Activated CD4-positive, CD25-positive, alpha-beta regulatory T cell (primary cell): ENCODE measurements around the gene SCYL3.
"Not testable (repeated sequence)": the region's sequence is repeated elsewhere in the genome, so short reads cannot be mapped to it uniquely, and the experiment has no call there.

Experiments
- DNase-seq, 4 experiments: peaks; one replicate each; lab custom pipeline; 2025; lab: John Stamatoyannopoulos, UW

The SCYL3 gene

DNA sequence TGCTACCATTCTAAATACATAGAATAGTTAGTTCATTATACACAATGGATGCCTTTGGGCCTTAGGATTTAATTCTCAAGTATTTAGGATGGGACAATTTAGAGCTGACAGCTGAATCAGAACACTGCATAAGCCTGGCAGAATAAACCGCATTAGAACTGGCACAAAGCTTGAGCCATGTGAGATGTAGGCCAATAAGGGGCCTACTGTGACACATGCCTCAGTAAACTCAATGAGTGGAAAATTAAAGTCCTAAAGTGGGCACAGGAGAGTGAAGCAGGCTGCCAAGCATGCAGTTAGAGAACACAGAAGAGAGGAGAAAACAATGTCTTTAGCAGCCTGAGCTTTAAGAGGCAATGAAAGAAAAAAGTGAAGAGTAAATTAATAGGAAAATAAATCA lies 24.3 kb downstream of the SCYL3 start:
- DNase-seq, result no peak

GRCh38 chr1:169868978-169869377 lies 24.7 kb downstream of the SCYL3 start:
- DNase-seq, result no peak

GRCh38 chr1:169867012-169867675 lies 26.6 kb downstream of the SCYL3 start:
- DNase-seq, result no peak

- DNase-seq, result no peak
These were observed 27.1 kb downstream of the SCYL3 start for GRCh38 chr1:169866577-169866976.

- DNase-seq, result not testable (repeated sequence)
These were observed 29.2 kb downstream of the SCYL3 start for GRCh38 chr1:169864531-169864930.

- DNase-seq, result no peak
These were observed 32.9 kb downstream of the SCYL3 start for GRCh38 chr1:169860750-169861149.

- no peak for DNase-seq
These were observed 33.5 kb downstream of the SCYL3 start for GRCh38 chr1:169860187-169860586.

GRCh38 chr1:169859001-169859400 lies 34.7 kb downstream of the SCYL3 start:
- no peak for DNase-seq

- no peak for DNase-seq
These were observed 35.2 kb downstream of the SCYL3 start for GRCh38 chr1:169858467-169858866.

DNA sequence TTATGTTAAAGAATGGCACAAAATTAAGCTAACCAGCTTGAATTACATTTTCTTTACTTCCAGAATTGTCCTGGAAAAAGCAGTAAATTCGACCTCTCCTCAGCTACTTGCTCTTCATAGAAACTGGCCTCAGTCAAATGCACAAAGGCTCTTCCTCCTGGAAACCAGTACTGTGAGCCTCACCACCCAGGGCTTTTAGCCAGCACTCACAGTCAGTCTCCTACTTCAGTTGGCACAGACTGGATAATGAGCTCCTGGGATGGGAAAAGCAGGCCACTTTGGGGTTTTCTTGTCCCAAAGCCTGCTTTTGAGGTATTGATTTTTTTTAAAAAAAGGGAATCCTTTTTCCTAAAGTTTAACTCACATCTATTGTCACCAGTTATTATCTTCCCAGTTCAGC lies 40.4 kb downstream of the SCYL3 start:
- no peak for DNase-seq

DNA sequence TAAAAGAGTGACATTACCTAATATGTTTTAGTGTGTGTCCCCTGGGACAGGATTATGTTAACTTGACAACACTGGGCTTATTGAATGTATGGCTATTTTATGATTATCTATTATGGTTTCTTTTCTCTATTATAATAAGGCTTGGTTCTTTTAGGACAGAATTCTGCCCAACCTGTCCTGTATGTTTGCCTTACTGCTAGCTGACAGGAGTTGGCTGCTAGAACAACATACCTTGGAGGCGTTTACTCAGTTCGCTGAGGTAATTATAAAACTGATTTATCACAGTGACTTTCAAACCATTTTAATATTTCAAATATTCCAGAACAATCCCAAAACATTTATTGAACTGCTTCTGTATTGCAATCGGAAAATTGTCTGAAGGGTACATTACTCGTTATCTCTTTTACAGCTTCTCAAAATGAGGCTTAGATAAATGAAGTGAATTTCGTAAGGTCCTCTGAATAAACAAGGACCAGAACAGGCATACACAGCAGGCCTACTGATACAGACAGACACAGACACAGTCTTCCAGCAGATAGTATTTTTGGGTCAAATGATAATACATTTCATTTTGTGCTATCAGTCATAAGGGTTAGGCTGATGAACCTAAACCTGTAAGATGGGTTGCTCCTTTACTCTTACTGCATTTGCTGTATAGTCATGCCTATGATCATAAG lies 44.2 kb downstream of the SCYL3 start:
- no peak for DNase-seq

DNA sequence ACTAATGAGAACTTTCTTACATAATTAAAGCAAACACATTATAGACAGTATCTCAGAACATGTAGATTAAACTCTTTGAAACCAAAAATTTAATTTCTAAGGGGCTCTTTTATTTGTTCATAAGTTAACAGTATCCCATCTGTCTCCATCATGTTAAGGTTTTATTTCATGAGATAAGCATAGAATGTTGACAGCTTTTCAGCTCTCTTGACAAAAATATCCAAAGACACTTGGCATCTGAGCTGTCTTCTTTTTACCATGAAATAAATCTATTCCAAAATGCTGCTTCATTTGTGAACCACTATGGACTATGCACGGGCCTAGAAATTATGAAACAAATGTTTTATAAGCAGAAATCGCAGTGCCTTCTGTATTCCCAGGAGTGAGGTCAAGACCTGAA lies 45.2 kb downstream of the SCYL3 start:
- no peak for DNase-seq

DNA sequence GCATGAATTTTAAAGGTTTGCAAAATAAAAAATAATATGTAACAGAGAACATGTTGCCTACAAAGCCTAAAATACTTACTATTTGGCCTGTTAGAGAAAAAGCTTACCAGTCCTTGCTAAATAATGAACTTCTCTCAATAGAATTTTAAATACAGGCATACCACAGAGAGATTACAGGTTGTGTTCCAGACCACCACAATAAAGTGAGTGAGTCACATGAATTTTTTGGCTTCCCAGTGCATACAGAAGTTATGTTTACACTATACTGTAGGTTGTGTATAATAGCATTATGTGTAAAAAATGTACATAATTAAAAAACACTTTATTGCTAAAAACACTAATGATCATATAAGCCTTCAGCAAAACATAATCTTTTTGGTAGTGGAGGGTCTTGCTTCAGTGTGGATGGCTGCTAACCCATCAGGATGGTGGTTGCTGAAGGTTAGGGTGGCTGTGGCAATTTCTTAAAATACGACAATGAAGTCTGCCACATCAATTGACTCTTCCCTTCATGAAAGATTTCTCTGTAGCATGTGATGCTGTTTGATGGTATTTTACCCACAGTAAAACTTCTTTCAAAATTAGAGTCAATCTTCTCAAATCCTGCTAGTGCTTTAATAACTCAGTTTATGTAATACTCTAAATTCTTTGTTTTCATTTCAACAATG lies 48.6 kb downstream of the SCYL3 start:
- no peak for DNase-seq

DNA sequence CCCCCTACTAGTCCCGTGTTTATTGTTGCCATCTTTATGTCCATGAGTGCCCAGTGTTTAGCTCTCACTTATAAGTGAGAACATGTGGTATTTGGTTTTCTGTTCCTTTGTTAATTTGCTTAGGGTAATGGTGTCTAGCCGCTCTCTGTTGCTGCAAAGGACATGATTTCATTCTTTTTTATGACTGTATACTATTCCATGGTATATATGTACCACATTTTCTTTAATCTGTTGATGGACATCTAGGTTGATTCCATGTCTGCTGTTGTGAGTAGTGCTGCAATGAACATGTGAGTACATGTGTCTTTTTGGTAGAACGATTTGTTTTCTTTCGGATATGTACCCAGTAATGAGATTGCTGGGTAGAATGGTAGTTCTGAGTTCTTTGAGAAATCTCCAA lies 54.8 kb downstream of the SCYL3 start:
- DNase-seq, result no peak

- DNase-seq, result no peak
These were observed 57.5 kb downstream of the SCYL3 start for GRCh38 chr1:169836198-169836597.

- DNase-seq, result no peak
These were observed 58.0 kb downstream of the SCYL3 start for GRCh38 chr1:169835647-169836046.

- no peak for DNase-seq
These were observed 58.8 kb downstream of the SCYL3 start for GRCh38 chr1:169834869-169835268.

DNA sequence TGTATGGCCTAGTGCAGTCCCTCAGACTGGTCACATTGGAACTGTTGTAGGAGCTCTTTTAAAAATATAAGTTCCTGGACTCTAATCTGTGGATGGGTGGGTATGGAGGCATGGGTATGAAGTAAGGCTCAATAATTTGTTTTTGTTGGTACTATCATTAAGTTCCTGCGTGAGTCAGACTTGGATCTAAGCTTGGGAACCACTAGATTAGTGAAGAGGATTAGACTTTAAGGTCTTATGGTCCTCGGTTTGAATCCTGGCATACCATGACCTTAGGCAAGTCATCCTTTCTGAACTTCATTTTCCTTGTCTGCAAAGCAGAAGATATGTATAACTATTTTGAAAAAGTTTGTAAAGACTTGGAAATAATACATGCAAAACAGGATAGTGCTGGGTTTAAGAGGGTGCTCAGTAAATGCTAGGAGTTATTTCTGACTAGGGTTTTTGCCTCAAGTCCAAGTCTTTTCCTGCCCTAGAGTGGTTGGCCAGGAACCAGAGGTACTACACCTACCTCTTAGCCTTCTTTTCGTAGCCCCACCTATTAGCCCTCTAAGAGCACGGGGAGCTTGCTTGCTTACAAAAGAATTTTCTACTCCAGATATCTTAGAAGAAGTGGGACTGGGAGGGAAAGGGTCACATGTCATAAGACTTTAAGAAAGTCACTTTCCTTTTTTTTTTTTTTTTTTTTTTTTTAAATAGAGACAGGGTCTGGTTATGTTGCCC lies 60.4 kb downstream of the SCYL3 start:
- DNase-seq, result no peak

GRCh38 chr1:169829671-169830070 lies 64.0 kb downstream of the SCYL3 start:
- DNase-seq, result no peak

GRCh38 chr1:169824153-169824552 lies 69.5 kb downstream of the SCYL3 start:
- no peak for DNase-seq

GRCh38 chr1:169821500-169821899 lies 72.2 kb downstream of the SCYL3 start:
- DNase-seq, result no peak

DNA sequence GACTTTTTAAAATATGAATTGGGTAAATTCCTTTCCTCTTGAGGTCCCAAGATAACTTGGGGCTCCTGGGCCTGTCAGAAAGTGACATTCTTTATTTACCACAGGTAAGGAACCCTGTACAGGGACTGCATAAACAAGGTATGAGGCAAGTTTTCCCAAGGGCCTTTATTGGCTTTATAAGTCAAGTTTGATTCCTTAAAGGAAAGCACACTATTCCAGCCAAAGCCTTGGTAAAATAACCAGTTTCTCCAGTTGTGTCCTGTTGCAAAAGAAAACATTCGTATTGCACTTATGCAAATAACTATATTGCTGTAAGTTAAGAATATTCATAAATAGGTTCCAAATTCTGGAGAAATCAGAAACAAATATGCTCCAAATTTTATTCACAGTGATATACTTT lies 77.1 kb downstream of the SCYL3 start:
- DNase-seq, result no peak

- no peak for DNase-seq
These were observed 79.4 kb downstream of the SCYL3 start for GRCh38 chr1:169814265-169814664.
